ENCODE results near the gene HEG1.

Gene HEG1

DNA sequence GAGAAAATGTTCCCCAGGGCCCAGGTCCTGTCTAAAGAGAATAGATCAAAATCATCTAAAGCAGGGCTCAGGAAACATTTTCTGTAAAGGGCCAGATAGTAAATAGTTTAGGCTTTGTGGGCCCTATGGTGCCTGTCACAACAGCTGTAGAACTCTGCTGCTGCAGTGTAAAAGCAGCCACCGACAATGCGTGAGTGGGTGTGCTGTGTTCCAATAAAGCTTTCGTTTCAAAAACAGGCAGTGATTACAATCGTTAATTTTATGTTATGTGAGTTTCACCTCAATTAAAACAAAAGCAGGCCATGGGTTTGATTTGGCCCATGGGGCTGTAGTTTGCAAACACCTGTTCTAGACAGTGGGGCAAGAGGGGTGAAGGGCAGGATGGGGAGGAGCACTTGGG lies 12.5 kb upstream of the HEG1 start:
- Histone ChIP-seq H3K27ac (ENCODE audit: low read depth, low read length) (no peak overlapping the region), H3K36me3 (ENCODE audit: insufficient read depth, low read length) (no peaks in the 10 kb centered on the region), H3K4me1 (ENCODE audit: insufficient read depth, low read length) (peaks cover 4% of the 10 kb centered on the region), H3K4me3 (ENCODE audit: low read depth in 1 of 2, low read length in 2 of 2) (no peak overlapping the region), H3K9ac (ENCODE audit: low read length) (no peak overlapping the region), H3K27me3 (ENCODE audit: control insufficient read depth in 1 of 2, insufficient read depth in 2 of 2, low read length in 2 of 2) (no peaks in the 10 kb centered on the region), H3K9me3 (ENCODE audit: low read length) (no peaks in the 10 kb centered on the region)

DNA sequence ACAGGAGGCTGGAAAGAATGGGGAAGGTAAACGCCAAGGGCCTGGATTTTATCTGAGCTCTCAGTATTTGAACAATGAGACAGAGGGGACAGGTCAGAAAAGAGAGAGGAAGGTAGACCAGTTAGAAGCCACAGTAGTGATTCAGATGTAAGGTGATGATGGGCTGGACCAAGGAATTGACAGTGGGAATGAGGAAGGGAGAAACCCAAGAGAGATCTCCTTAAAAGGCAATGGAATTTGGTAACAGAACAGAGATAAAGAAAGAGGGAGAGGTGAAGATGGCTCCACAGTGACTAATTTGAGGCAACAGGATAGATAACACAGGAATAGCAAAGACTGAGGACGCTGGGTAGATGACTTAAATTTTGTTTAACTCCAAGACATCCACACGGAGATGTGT lies 11.4 kb upstream of the HEG1 start:
- Histone ChIP-seq H3K27me3 (ENCODE audit: control insufficient read depth in 1 of 2, insufficient read depth in 2 of 2, low read length in 2 of 2) (no peaks in the 10 kb centered on the region), H3K27ac (ENCODE audit: low read depth, low read length) (no peak overlapping the region), H3K36me3 (ENCODE audit: insufficient read depth, low read length) (no peaks in the 10 kb centered on the region), H3K4me1 (ENCODE audit: insufficient read depth, low read length) (peaks cover 15% of the 10 kb centered on the region), H3K4me3 (ENCODE audit: low read depth in 1 of 2, low read length in 2 of 2) (no peak overlapping the region), H3K9me3 (ENCODE audit: low read length) (no peaks in the 10 kb centered on the region), H3K9ac (ENCODE audit: low read length) (no peak overlapping the region)

DNA sequence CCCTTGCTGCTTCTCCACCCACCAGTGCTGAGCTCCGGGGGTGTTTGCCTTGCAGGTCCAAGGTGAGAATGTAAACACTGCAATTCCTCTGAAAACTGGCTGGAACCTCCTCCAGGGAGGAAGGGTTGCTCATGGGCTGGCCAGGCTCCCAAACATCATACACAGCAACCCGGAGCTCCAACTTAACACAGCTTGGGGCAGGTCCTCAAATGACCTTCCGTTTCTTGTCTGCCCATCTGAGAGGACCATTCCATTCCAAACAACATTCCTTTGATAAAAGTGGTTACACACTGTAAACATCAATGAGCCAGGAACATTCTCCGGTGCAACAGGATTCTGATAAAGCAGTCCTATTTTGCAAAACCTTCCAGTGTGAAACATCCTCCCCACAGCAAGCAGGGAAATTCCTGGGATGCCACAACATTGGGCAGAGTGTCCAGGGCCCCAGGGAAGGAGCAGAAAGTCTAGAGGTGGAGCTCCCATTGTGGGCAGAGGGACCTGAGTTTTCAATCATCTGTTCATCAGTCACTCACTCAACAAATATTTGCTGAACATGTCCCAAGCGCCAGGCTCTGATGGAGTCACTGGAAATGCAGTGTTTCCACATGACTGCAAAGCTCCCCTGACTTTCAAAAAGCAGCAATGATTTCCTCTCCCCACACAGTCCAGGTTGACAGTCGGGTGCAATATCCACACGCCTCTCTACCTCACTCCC lies 7.3 kb upstream of the HEG1 start:
- peaks cover 45% of the 10 kb centered on the region for H3K4me1 ChIP-seq (ENCODE audit: insufficient read depth, low read length)
- no peak overlapping the region for H3K4me3 ChIP-seq (ENCODE audit: low read depth in 1 of 2, low read length in 2 of 2)
- no peaks in the 10 kb centered on the region for H3K27me3 ChIP-seq (ENCODE audit: control insufficient read depth in 1 of 2, insufficient read depth in 2 of 2, low read length in 2 of 2)
- no peak overlapping the region for H3K27ac ChIP-seq (ENCODE audit: low read depth, low read length)
- H3K9ac ChIP-seq (ENCODE audit: low read length) = no peak overlapping the region
- no peaks in the 10 kb centered on the region for H3K36me3 ChIP-seq (ENCODE audit: insufficient read depth, low read length)
- H3K9me3 ChIP-seq (ENCODE audit: low read length) = no peaks in the 10 kb centered on the region

DNA sequence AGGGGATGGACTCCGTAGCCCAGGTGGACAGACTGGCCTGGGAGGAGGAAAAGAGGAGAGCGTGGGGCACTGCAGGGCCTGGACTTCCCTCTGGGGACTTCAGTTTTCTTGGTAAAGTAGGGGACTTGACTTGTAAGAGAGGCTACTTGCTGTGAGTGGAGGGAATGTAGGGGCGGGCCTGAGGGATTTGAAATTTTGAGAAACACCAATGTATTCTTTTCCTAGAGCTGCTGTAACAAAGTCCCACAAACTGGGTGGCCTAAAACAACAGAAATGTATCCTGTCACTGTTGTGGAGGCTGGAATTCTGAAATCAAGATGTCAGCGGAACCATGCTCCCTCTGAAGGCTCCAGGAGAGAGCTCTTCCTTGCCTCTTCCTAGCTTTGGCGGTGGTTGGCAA lies 5.8 kb upstream of the HEG1 start:
- H3K27ac ChIP-seq (ENCODE audit: low read depth, low read length) = peak overlapping the region; percentile 72
- no peaks in the 10 kb centered on the region for H3K27me3 ChIP-seq (ENCODE audit: control insufficient read depth in 1 of 2, insufficient read depth in 2 of 2, low read length in 2 of 2)
- H3K9me3 ChIP-seq (ENCODE audit: low read length) = no peaks in the 10 kb centered on the region
- H3K9ac ChIP-seq (ENCODE audit: low read length) = no peak overlapping the region
- H3K4me1 ChIP-seq (ENCODE audit: insufficient read depth, low read length) = peaks cover 57% of the 10 kb centered on the region
- H3K36me3 ChIP-seq (ENCODE audit: insufficient read depth, low read length) = no peaks in the 10 kb centered on the region
- H3K4me3 ChIP-seq (ENCODE audit: low read depth in 1 of 2, low read length in 2 of 2) = peak overlapping the region in 1 of 2 donors; percentile 17

DNA sequence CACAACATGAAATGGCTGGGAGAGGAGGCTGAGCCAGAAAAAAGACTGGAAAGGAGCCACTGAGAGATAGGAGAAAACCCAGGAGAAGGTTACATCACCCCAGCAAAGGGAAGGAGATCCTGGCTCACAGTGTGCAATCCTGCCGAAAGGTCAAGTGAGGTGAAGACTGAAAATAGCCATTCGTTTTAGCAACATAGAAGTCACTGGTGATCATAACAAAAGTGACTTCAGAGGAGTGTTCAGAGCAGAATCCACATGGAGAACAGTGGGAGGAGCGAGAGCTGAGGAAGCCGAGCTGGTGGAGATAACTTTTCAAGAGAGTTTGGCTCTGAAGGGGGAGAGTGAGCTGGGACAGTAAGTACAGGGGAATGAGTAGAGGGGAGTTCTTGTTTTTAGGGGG lies 5.4 kb upstream of the HEG1 start:
- peak overlapping the region; percentile 72 for H3K27ac ChIP-seq (ENCODE audit: low read depth, low read length)
- peaks cover 62% of the 10 kb centered on the region for H3K4me1 ChIP-seq (ENCODE audit: insufficient read depth, low read length)

DNA sequence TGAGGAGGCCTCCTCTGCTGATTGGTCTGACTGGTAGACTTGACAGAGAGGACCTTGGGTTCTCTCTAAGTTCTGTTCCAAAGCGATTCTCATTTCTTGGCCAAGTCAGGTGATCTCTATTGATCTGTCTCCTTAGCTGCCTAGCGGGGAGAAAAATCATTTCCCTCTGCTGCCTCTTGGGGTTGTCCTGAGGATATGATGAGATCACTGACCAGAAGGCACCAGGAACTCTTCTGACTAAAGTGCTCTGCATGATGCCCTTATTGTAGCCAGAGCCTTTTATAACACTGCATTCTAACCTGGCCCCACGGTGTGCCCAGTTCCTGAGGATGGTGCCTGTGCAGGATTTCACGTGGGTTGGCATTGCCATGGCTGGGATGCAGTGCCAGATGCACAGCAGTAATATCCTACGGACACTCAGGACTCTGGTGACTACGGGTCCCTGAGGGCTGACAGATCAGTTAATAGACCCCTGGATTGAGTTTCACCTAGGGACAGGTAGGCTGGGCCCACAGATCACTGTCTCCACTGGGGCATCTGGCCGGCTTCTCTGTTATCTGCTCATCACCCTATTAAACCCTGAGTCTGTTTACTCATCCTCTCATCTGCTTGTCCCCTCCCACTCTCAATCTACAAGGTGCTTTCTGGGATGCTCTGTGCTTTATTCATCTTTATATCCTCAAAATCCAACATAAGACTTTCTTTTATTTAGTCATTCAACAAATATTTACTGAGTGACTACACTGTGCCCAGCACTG lies 3.9 kb upstream of the HEG1 start:
- Histone ChIP-seq H3K27me3 (ENCODE audit: control insufficient read depth in 1 of 2, insufficient read depth in 2 of 2, low read length in 2 of 2) (no peaks in the 10 kb centered on the region), H3K9me3 (ENCODE audit: low read length) (no peaks in the 10 kb centered on the region), H3K4me3 (ENCODE audit: low read depth in 1 of 2, low read length in 2 of 2) (no peak overlapping the region), H3K27ac (ENCODE audit: low read depth, low read length) (no peak overlapping the region), H3K36me3 (ENCODE audit: insufficient read depth, low read length) (no peaks in the 10 kb centered on the region), H3K9ac (ENCODE audit: low read length) (no peak overlapping the region), H3K4me1 (ENCODE audit: insufficient read depth, low read length) (peaks cover 62% of the 10 kb centered on the region)

More for the DNA sequence above, 5.4 kb upstream of the HEG1 start:
- Histone ChIP-seq H3K27me3 (ENCODE audit: control insufficient read depth in 1 of 2, insufficient read depth in 2 of 2, low read length in 2 of 2) (no peaks in the 10 kb centered on the region), H3K9ac (ENCODE audit: low read length) (no peak overlapping the region), H3K4me3 (ENCODE audit: low read depth in 1 of 2, low read length in 2 of 2) (peak overlapping the region in 1 of 2 donors; percentile 17), H3K36me3 (ENCODE audit: insufficient read depth, low read length) (no peaks in the 10 kb centered on the region), H3K9me3 (ENCODE audit: low read length) (no peaks in the 10 kb centered on the region)

DNA sequence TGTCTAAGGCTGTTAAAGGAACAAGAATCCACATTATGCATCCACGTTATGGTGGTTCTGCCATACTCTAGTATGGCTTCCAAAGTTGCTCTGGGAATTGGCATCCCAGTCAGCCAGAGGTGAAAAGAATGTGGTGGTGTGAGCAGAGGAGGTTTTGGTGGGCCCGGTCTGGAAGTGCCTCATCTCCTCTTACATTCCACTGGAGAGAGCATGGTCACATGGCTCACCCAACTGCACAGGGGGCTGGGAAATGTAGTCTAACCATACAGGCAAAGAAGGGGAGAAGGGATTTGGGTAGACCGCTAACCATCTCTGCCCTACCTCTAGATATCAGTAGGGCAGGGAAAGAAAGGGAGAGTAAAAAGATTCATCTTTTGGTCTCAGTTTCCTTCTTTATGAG lies 3.2 kb upstream of the HEG1 start:
- no peaks in the 10 kb centered on the region for H3K36me3 ChIP-seq (ENCODE audit: insufficient read depth, low read length)
- peaks cover 66% of the 10 kb centered on the region for H3K4me1 ChIP-seq (ENCODE audit: insufficient read depth, low read length)
- no peaks in the 10 kb centered on the region for H3K27me3 ChIP-seq (ENCODE audit: control insufficient read depth in 1 of 2, insufficient read depth in 2 of 2, low read length in 2 of 2)
- no peaks in the 10 kb centered on the region for H3K9me3 ChIP-seq (ENCODE audit: low read length)
- H3K27ac ChIP-seq (ENCODE audit: low read depth, low read length) = no peak overlapping the region
- H3K9ac ChIP-seq (ENCODE audit: low read length) = no peak overlapping the region
- H3K4me3 ChIP-seq (ENCODE audit: low read depth in 1 of 2, low read length in 2 of 2) = no peak overlapping the region

DNA sequence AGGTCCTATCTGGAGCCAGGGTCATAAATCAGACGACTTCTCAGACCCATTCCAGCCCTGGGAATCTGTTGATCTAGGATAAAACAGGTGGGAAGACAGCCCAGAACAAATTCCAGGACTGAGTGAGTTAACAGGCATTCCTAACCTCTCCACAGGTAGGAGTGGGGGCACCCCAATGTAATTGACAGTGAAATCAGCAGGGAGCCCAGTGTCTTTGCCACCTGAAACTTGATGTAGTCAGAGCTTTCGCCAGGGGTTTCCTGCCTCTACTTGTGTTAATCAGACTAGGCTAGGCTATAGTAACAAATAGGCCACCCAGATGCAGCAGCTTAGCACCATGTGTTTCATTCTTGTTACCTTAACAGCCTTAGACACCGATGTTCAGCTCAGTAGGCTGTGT lies 2.7 kb upstream of the HEG1 start:
- no peak overlapping the region for H3K4me3 ChIP-seq (ENCODE audit: low read depth in 1 of 2, low read length in 2 of 2)
- peak overlapping the region; percentile 7 for H3K27ac ChIP-seq (ENCODE audit: low read depth, low read length)
- H3K27me3 ChIP-seq (ENCODE audit: control insufficient read depth in 1 of 2, insufficient read depth in 2 of 2, low read length in 2 of 2) = no peaks in the 10 kb centered on the region
- no peaks in the 10 kb centered on the region for H3K36me3 ChIP-seq (ENCODE audit: insufficient read depth, low read length)
- no peak overlapping the region for H3K9ac ChIP-seq (ENCODE audit: low read length)
- H3K4me1 ChIP-seq (ENCODE audit: insufficient read depth, low read length) = peaks cover 68% of the 10 kb centered on the region
- H3K9me3 ChIP-seq (ENCODE audit: low read length) = no peaks in the 10 kb centered on the region

DNA sequence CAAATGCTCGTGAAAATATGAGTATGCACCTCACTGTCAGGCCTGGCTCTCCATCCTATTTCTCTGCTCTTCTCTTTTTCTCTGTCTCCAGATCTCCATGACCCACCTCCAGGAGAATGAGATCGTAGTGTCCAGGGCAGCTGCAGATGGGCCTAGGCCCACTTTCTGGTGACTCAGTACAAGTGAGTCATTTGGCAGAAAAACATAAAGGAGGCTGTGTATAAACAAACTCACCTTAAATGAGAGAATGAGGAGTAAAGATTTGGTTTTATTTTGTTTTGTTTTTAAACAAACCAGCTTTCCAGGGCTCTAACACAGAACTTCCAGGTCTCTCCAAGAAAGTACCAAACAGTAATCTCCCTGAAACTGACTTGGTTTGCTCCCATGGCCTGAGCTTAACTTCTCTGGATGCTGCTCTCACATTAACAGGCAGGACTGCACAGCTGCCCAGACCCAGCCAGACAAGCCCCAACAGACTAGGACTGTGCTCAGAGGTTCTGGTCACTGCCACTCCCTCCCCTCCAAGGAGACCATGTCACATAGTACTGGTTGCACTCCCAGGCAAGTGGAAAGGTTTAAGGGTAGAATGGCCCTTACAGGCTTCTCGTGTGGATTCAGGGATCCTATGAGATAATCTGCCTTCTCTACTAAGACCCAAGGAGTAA lies 1.5 kb upstream of the HEG1 start:
- Histone ChIP-seq H3K9ac (ENCODE audit: low read length) (no peak overlapping the region), H3K27me3 (ENCODE audit: control insufficient read depth in 1 of 2, insufficient read depth in 2 of 2, low read length in 2 of 2) (no peaks in the 10 kb centered on the region), H3K27ac (ENCODE audit: low read depth, low read length) (peak overlapping the region; percentile 91), H3K4me3 (ENCODE audit: low read depth in 1 of 2, low read length in 2 of 2) (no peak overlapping the region), H3K4me1 (ENCODE audit: insufficient read depth, low read length) (peaks cover 68% of the 10 kb centered on the region), H3K36me3 (ENCODE audit: insufficient read depth, low read length) (no peaks in the 10 kb centered on the region), H3K9me3 (ENCODE audit: low read length) (no peaks in the 10 kb centered on the region)

DNA sequence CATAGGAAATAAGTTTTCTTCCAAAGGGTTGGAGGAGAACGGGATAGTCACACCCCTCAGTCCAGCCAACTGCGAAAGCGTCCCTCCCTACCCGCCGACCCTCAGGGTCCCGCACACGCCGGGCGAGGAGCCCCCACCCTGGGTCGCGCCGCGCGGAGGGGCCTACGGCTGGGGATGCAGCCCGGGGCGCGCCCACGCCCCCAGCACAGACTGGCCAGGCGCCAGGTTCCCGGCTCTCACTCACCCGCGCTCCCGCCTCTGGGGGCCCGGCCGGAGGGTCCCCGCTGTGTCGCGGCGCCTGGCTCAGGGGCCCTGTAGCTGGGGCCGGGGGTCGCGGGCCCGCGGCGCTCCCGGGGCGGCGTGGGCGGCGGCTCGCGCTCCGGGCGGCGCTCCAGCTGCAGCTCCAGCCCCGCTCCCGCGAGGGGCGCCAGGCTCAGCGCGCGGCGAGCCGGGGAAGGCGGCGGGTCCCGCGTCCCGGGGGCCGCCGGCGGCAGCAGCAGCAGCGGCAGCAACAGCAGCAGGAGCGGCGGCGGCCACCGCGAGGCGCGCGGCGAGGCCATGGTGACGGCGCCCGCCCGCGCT lies 375 bp downstream of the HEG1 start:
- Histone ChIP-seq H3K9me3 (ENCODE audit: low read length) (no peaks in the 10 kb centered on the region), H3K4me1 (ENCODE audit: insufficient read depth, low read length) (peaks cover 68% of the 10 kb centered on the region), H3K9ac (ENCODE audit: low read length) (peak overlapping the region; percentile 80), H3K27me3 (ENCODE audit: control insufficient read depth in 1 of 2, insufficient read depth in 2 of 2, low read length in 2 of 2) (no peaks in the 10 kb centered on the region), H3K27ac (ENCODE audit: low read depth, low read length) (peak overlapping the region; percentile 95), H3K36me3 (ENCODE audit: insufficient read depth, low read length) (no peaks in the 10 kb centered on the region), H3K4me3 (ENCODE audit: low read depth in 1 of 2, low read length in 2 of 2) (peak overlapping the region; percentile 54 to 58)

Data from muscle layer of colon (tissue), 2 donors.